GM19324 (cell line): ENCODE data around the gene RPL6.
"Not testable (repeated sequence)": the region's sequence is repeated elsewhere in the genome, so short reads cannot be mapped to it uniquely, and the experiment has no call there.

Source experiments
- ATAC-seq: cut with Tn5 transposase; IDR thresholded peaks from one replicate; pipeline ENCODE4 v1.9.1; 2021; ENCODE audit warnings: mild to moderate bottlenecking, moderate library complexity; ENCODE audit not compliant: unreplicated experiment, low FRiP score

Gene RPL6

DNA sequence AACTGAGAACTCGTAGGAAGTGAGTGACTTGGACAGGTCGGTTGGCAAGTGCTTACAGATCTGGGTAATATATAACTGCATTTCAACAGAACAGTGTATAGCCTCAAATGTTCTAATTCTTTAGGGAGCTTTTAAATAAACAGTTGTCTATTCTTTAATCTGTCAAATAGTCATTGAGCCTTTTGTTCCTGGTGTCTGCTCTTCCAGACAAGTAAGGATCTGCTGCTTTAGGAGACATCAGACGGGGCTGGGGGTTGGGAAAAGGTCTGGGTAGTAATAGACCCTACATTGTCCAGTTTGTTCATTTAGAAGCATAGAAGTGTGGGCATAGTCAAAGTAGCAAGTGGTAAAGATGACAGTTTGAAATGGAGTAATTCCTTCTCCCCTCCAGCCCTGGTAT, 11.3 kb upstream of the RPL6 start:
- no peak for ATAC-seq

DNA sequence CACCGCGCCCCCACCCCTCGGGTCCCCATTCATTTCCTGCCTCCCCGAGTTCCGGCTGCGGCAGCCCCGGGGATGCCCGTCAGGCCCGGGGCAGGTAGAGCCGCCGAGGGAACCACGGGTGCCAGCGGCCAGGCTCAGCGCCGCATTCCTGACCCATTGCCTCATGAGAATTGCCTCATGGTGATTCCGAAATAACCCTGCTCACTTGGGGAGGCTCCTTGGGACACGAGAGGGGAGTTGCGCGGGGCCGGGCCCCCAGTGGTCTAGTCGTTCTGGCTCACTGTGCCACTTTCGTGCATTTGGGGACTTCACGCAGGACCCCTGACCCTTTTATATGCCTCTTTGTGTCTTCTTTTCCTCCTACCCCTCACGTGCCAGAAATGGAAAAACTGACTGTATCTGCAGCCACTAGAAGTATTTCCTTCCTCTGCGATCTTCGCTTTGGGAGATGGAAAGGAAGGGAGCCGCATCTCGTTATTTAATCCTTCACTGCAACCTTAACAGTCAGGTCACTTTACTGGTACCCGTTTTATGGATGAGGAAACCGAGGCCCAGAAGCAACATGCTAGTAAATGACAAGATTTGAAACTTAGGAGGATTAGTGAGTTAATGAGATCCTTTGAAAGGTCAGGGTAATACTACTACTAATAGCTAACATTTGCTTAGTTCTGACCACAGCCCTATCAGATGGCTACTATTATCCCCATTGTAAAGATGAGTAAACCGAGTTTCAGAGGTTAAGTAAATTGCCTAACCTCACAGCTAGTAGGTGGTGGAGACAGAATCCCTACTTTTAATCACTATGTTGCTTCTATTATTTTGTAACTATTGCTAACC, 10.1 kb upstream of the RPL6 start:
- ATAC-seq, result no peak

DNA sequence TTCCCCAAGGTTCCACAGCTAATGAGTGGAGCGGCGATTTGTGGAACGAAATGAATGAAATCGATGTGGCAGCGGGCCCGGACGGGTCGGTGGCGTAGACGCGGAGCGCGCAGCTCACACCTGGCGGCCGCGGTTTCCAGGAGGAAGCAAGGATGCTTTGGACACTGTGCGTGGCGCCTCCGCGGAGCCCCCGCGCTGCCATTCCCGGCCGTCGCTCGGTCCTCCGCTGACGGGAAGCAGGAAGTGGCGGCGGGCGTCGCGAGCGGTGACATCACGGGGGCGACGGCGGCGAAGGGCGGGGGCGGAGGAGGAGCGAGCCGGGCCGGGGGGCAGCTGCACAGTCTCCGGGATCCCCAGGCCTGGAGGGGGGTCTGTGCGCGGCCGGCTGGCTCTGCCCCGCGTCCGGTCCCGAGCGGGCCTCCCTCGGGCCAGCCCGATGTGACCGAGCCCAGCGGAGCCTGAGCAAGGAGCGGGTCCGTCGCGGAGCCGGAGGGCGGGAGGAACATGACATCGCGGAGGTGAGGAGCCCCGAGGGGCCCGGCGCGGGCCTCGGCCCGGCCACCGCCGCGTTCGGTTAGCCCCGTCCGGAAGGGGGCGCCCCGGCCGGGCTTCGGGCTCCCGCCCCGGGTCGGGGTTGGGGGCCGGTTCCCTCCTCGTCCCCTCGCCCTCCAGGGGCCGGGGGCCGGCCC, 9.3 kb upstream of the RPL6 start, which contains the start of gene PTPN11:
TSS of gene PTPN11 (plus strand) at position 340 of the 689 bp plus-strand sequence. CDS start at position 505, 165 bp downstream.
- peak; percentile 79 for ATAC-seq

DNA sequence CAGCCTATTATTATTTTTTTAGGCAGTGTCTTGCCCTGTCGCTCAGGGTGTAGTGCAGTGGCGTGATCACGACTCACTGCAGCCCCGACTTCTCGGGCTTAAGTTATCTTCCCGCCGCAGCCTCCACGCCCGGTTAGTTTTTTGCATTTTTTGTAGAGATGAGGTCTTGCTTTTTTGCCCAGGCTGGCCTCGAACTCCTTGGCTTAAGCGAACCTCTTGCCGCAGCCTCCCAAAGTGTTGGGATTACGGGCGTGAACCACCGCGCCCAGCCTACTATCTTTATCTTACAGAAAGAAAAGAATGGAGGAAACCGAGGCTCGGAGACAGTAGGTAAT, 8.8 kb upstream of the RPL6 start:
- no peak for ATAC-seq

DNA sequence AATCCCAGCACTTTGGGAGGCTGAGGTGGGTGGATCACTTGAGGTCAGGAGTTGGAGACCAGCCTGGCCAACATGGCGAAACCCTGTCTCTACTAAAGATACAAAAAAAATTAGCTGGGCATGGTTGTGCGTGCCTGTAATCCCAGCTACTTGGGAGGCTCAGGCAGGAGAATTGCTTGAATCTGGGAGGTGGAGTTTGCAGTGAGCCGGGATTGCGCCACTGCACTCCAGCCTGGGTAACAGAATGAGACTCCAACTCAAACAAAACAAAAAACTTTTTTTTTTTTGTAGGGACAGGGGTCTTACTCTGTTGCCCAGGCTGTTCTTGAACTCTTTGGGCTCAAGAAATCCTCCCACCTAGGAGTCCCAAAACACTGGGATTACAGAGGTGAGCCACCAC, 6.1 kb upstream of the RPL6 start:
- ATAC-seq, result not testable (repeated sequence)

DNA sequence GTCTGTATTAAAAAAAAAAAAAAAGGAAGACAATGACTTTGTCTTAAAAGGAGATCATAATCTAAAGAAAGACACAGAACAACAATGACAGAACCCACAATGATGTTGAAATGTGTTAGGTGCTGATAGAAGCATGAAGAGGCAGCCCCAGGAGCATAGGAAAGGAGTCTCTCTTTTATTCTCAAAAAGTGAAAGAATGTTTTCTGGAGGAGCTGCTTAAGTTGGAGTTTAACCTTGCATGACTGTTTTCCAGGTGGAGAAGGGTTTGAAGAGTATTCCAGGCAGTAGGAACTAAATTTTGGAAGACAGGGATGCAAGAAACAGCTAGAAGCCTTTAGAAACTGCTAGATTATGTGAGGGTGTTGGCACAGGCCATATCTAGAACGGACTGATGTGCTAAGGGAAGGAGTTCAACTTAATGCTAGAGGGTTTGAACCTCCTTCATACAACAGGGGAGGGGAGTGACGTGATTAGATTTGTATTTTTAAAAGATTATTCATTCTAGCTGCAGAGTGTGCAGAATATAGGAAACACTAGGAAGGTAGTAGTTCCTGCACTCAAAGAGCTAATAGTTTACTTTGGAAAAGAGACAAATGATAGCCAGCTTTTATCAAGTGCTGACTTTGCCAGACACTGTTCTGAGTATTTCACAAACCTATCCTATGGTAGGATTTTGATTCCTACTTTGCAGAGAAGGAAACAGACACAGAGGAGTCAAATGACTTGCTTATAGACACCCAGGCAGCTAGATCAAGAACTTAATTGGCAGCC, 4.6 kb upstream of the RPL6 start:
- no peak for ATAC-seq

DNA sequence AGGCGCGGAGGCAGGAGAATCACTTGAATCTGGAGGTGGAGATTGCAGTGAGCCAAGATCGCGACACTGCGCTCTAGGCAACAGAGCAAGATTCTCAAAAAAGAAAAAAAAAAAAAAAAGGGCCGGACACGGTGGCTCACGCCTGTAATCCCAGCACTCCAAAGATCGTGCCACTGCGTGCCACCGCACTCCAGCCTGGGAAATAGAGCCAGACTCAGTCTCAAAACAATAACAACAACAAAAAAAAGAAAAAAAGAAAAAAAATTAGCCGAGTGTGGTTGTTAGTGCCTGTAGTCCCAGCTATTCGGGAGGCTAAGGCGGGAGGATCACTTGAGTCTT, 470 bp upstream of the RPL6 start:
- ATAC-seq, result no peak

DNA sequence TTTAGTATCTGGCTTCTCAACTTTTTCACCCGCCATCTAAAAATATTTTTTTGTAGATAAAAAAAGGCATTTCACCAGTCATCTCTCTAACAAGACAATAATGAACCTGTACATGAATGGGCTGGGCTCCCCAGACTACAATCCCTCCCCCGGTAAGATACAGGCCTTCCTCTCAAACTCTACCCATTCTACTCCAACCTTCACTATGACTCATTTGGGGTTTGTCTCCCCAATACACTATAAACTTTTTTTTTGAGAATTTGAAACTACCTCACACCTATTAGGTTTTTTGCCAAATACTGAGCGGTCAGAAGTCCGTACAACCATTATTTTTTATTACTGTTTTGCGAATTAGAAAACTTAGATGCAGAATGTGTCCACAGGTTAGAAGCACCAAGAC, 784 bp downstream of the RPL6 start:
- ATAC-seq, result no peak

DNA sequence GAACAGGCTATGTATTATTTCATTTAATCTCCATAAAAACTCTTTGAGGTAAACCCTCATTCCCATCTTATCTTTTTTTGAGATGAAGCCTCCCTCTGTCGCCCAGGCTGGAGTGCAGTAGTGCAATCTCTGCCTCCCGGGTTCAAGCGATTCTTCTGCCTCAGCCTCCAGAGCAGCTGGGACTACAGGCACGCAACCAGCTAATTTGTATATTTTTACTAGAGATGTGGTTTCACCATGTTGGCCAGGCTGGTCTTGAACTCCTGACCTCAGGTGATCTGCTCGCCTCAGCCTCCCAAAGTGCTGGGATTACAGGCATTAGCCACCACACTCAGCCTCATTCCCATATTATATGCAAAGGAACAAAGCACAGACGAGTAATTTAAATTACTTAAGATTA, 1.7 kb downstream of the RPL6 start:
- not testable (repeated sequence) for ATAC-seq

DNA sequence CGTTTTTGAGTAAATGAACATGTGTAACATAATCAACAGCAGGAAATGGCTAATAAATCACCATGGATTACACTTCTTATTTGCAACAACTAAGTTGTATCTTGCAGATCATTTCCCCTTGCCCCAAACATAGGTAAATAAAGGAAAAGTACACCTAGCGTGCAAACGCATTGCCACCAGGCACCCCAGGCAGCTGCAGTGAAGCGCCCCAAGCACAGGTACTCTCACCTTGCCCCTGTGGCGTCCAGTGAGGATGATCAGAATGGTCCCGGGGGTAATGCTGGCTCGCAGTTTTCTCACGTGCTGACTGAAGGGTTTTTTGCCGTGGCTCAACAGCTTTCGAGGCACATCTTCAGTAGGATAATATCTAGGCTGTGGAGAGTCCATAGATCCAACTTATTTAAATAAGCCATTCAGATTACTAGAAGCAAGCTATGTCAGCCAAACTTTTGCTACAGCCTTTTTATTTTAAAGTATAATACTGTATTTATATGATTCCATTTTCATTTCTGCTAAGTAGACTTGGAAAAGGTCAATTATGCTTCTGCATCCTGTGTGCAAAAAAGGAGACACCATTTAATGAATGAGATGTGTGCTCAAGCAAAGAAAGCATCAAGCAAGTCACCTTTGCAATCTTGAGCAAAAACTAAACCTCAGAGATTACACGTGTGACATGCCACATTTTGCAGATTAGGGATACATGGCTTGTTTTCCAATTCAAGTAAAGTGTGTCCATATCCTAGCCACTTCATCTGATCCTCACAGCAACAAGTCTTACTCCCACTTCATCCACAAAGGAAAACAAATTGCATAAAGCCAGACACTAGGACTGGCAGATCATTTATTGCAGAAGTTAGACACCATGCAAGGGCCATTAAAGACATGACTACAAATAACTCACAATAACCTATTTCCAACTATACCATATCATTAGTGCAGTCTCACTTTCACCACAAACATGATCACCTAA, 2.6 kb downstream of the RPL6 start:
- no peak for ATAC-seq

DNA sequence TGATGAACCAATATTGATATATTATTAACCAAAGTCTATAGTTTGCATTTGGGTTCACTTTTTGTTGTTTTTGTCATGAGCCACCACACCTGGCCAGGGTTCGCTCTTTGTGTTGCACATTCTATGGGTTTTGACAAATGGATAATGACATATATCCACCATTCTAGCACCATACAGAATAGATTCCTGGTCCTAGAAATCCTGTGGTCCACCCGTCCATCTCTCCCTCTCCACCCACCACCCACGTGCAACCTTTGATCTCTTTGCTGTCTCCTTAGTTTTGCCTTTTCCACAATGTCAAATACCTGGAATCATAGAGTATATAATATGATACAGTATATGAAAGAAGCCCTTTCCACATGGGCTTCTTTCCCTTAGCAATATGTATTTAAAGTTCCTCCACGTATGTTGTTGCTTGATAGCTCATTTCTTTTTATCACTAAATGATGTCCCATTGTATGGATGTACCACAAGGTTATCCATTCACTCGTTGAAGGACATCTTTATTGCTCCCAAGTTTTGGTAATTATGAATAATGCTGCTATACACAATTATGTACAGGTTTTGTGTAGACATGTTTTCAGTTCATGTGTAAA, 7.4 kb downstream of the RPL6 start:
- no peak for ATAC-seq

DNA sequence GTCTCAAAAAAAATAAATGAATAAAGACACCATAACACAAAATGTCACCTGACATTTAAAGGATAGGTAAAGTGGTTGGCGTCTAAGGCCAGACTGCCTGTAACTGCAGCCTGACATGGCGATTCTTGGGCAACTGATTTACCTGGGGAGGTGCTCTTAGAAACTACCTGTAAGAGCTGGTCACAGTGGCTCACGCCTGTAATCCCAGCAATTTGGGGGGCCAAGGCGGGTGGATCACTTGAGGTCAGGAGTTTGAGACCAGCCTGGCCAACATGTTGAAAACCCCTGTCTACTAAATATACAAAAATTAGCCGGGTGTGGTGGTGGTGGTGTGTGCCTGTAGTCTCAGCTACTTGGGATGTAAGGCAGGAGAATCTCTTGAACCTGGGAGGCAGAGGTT, 8.4 kb downstream of the RPL6 start:
- no peak for ATAC-seq

DNA sequence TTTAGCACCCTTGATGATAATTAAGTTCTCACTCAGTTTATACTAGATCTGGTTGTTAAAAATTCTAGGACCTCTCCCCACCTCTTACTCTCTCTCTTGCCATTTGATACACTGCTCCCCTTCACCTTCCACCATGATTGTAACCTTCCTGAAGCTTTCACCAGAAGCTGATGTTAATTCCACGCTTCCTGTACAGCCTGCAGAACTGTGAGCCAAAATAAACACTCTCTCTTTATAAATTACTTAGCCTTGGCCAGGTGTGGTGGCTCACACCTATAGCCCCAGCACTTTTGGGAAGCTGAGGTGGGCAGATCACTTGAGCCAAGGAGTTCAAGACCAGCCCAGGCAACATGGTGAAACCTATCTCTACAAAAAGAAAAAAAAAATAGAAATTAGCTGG, 16.1 kb downstream of the RPL6 start:
- ATAC-seq, result no peak

DNA sequence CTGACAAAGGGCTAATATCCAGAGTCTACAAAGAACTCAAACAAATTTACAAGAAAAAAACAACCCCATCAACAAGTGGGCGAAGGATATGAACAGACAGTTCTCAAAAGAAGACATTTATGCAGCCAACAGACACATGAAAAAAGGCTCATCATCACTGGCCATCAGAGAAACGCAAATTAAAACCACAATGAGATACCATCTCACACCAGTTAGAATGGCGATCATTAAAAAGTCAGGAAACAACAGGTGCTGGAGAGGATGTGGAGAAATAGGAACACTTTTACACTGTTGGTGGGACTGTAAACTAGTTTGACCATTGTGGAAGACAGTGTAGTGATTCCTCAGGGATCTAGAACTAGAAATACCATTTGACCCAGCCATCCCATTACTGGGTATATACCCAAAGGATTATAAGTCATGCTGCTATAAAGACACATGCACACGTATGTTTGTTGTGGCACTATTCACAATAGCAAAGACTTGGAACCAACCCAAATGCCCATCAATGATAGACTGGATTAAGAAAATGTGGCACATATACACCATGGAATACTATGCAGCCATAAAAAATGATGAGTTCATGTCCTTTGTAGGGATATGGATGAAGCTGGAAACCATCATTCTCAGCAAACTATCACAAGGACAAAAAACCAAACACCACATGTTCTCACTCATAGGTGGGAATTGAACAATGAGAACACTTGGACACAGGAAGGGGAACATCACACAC, 19.3 kb downstream of the RPL6 start:
- not testable (repeated sequence) for ATAC-seq

DNA sequence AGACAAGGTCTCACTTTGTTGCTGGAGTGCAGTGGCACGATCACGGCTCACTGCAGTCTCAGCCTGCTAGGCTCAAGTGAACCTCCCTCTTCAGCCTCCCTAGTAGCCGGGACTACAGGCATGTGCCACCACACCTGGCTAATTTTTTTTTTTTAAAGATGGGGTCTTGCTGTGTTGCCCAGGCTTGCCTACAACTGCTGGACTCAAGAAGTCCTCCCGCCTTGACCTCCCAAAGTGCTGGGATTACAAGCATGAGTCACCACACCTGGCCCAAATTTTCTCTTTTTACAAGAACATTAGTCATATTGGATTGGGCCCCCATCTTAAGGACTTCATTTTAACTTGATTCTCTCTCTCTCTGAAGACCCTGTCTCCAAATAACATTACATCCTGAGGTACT, 20.2 kb downstream of the RPL6 start:
- no peak for ATAC-seq

DNA sequence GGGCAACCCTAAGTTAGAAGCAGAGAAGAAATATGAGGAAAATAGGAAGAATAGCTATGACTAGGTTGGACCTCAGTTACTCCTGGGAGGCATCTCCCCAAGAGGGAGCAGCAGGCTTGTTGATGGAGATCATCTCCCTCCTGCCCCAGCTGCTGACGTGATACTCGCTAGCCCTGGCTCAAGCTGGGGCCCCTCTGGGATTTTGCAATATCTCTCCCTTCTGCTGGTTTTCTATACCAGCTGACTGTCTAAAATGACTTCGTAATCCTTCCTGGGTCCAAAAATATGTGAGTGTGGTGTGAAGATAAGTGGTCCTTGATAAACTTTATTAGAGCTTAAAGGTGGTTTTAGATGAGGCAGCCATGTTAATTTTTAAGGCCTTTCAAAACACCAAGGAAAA, 22.7 kb downstream of the RPL6 start:
- ATAC-seq, result no peak

DNA sequence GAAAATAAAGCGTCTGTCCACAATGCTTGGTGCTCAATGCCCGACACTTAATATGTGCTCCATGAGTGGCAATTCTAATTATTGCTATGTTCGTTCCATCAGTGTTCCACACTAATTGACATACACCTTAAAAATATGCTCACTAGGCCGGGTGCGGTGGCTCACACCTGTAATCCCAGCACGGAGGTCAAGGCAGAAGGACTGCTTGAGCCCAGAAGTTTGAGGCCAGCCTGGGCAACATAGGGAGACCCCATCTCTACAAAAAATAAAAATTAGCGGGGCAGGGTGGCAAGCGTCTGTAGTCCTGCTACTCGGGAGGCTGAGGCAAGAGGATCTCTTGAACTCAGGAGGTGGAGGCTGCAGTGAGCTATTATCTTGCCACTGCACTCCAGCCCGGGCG, 26.5 kb downstream of the RPL6 start:
- no peak for ATAC-seq

DNA sequence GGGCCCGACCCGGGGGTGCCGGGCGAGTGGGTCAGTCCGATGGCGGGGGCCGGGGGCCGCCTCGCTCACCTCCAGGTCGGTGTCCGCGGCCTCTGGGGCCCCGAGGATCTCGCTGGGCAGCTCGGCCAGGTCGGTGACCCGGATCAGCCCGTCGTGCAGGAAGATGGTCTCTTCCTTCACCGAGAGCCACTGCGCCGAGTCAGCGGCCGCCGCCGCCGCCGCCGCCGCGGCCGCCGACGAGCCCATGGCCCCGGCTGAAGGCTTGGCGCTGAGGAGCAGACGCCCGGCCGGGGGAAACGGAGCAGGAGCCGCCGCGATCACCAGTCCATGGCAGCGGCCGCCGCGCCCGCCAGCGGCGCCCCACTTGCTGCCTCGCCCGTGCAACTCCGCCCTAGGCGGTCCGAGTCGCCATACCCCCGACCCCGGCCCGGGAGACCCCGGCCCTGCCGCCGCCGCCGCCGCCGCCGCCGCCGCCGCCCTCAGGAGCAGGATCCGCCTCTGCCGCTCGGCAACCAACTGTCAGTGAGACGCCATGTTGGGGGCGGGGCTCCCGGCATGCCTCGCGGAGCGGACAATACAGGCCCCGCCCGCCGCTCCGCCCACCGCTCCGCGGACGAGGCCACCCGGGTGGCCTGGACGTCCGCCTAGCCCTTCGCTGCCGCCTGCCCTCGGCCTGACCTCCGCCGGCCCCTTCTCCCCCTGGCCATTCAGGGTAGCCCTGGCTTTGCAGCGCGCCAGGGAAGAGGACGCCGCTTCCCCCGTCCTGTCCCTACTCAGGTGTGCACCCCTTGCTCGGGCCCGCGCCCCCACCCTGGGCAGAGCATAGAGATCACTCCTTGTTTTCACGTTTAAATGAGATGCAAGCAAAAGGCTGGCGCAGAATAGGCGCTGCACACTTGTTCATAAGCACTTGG, 27.3 kb downstream of the RPL6 start, which contains the start of gene HECTD4:
TSS of gene HECTD4 (minus strand) at position 549 of the 914 bp plus-strand sequence. CDS start at position 246, 303 bp downstream.
- ATAC-seq, result peak; percentile 90
